Heart left ventricle (tissue), 16 donors: ENCODE measurements around the gene GPR151. TPM values are rescaled to one million over a fixed set of nuclear protein-coding genes. Genes with fewer than 3 reads are reported as not detected.

Source experiments
- ATAC-seq, 4 donors: fragments of 200-7000 bp; cut with Tn5 transposase; one replicate each; pipeline ENCODE4 v1.9.1; 2020 to 2022; ENCODE audit warnings: moderate library complexity in 4 of 4, mild to moderate bottlenecking in 3 of 4, moderate number of reproducible peaks in 1 of 4
- DNase-seq, 5 donors: peaks; one replicate each; pipeline ENCODE4 v3.0.0-alpha.2; 2020
- H3K27ac ChIP-seq, 12 donors: fragments of 200-600 bp; sonication (generic) in 4 of 12; one replicate each; pipeline versions ENCODE4 v1.5.0 to v1.8.0; 2016 to 2022; ENCODE audit warnings: mild to moderate bottlenecking in 2 of 12
- H3K27me3 ChIP-seq, 9 donors: fragments of 200-600 bp; sonication (generic) in 2 of 9; one replicate each; pipeline versions ENCODE4 v1.5.1 to v1.8.0; 2016 to 2022; ENCODE audit warnings: mild to moderate bottlenecking in 3 of 9
- H3K36me3 ChIP-seq, 9 donors: fragments of 200-600 bp; sonication (generic) in 2 of 9; one replicate each; pipeline versions ENCODE4 v1.5.0 to v1.8.0; 2018 to 2022; ENCODE audit warnings: mild to moderate bottlenecking in 2 of 9
- H3K4me1 ChIP-seq, 12 donors: fragments of 200-600 bp; sonication (generic) in 4 of 12; one replicate each; pipeline versions ENCODE4 v1.5.0 to v1.8.0; 2016 to 2022; ENCODE audit warnings: mild to moderate bottlenecking in 3 of 12
- H3K4me3 ChIP-seq, 12 donors: fragments of 200-600 bp; sonication (generic) in 4 of 12; one replicate each; pipeline versions ENCODE4 v1.5.0 to v1.8.0; 2017 to 2022; ENCODE audit warnings: mild to moderate bottlenecking in 9 of 12, moderate library complexity in 4 of 12
- H3K9me3 ChIP-seq, 12 donors: fragments of 200-600 bp; sonication (generic) in 4 of 12; one replicate each; pipeline versions ENCODE4 v1.5.0 to v1.8.0; 2016 to 2022; ENCODE audit warnings: mild to moderate bottlenecking in 1 of 12
- CTCF ChIP-seq, 12 donors: fragments of 200-600 bp; sonication (generic) in 4 of 12; IDR thresholded peaks; one replicate each; pipeline versions ENCODE4 v1.5.0 to v1.8.0; 2018 to 2022; ENCODE audit warnings: antibody characterized with exemption in 12 of 12, mild to moderate bottlenecking in 5 of 12
- POLR2A ChIP-seq, 2 donors: fragments of 450-650 bp; IDR thresholded peaks; one replicate each; pipeline ENCODE4 v1.6.1; 2017; ENCODE audit warnings: antibody characterized with exemption in 2 of 2, mild to moderate bottlenecking in 2 of 2, moderate library complexity in 2 of 2
- WGBS, 4 donors: extraction: QIAGEN DNeasy Blood & Tissue Kit in 2 of 4; methylation state at CpG; one replicate each; pipeline versions ENCODE4 v1.1.5 to v1.1.7; 2013 to 2018; 5-methylcytosine and 5-hydroxymethylcytosine counted together
- intact Hi-C, 10 donors: fragments of 100-400 bp; cut with DNase I; formaldehyde crosslinking; loops; one replicate each; pipeline versions ENCODE4 v1.11.1 to v1.14.2; 2022
- polyA plus RNA-seq, 2 donors: library from polyadenylated mRNA; stranded (reverse); fragments of 200-250 nt; gene quantifications; one replicate each; pipeline ENCODE4 v1.2.3, GENCODE V29; 2013
- total RNA-seq, 9 donors: library from RNA; depleted of rRNA in 2 of 9; stranded (reverse); fragments of >200 nt in 2 of 9; fragmentation: NEBNext Ultra II Directional in 3 of 9; extraction: Animal tissue kit (Norgen Biotek cat#: 25700) in 3 of 9; gene quantifications; one replicate each; pipeline versions ENCODE4 v1.1.0 to v1.2.4, GENCODE V29; 2016 to 2023
- donor health status: ischemic (EF 13 %, LVEDD 7.1; RV severe dilation, severe dysfunction).
- donor health status: healthy with polysubstance abuse.
- donor health status: DM: no; HTN: yes; CAD: no.
- donor health status: DM: no; HTN: no; CAD: no.
- donor health status: ischemic (EF 25% LVEDD 6.9; RV normal size, moderate dysfunction).
- donor health status: ischemic (EF 25% LVEDD 5.7; RV mildly dilated, moderate dysfunction).
- donor health status: healthy.
- donor health status: DM: yes; HTN: yes; CAD: no.
- donor health status: ischemic (EF 35%, LVEDD 5.7; RV mildly dilated, moderate dysfunction).
- donor health status: nonischemic (EF 11% LVEDD 7.7; RV severe dilation, severe dysfunction).
- donor health status: DM: yes; HTN: yes; CAD: no.
- donor health status: PGD.
- donor health status: ischemic (EF 29% LVEDD 5.4; RV normal size, mild dysfunction).
- donor health status: nonischemic (EF 23%, LVEDD 6.1; RV moderate dilation, normal function).

Gene GPR151
- total and polyA plus RNA-seq, 11 donors: not detected

- TF ChIP-seq POLR2A (IDR thresholded peaks at IDR 0.05) (no peak), CTCF (IDR thresholded peaks at IDR 0.05) (no peak)
- Histone ChIP-seq H3K4me1 (peaks cover 0 to 2% (median 0%) of the 10 kb centered on the region in 12 donors), H3K27ac (peak overlapping the region in 9 of 12 donors; percentile 1 to 70 (median 9)), H3K4me3 (no peak overlapping the region), H3K9me3 (no peaks in the 10 kb centered on the region), H3K27me3 (no peaks in the 10 kb centered on the region), H3K36me3 (peaks cover 0 to 94% (median 71%) of the 10 kb centered on the region in 9 donors)
- intact Hi-C loops: no loop called here
- DNase-seq (no peak), ATAC-seq (peak; percentile 45 to 75 (median 60))
Measured at GRCh38 chr5:146484714-146485391, 31.1 kb downstream of the GPR151 start.

- Histone ChIP-seq H3K27me3 (no peaks in the 10 kb centered on the region), H3K9me3 (no peaks in the 10 kb centered on the region), H3K27ac (no peak overlapping the region), H3K4me3 (no peak overlapping the region), H3K36me3 (peaks cover 0 to 98% (median 86%) of the 10 kb centered on the region in 9 donors), H3K4me1 (peaks cover 0 to 2% (median 0%) of the 10 kb centered on the region in 12 donors)
- ATAC-seq: no peak
- 94 to 98% (median 97%) methylated on average over 2 of the region's 2 CpGs for WGBS, 4 donors
- intact Hi-C loops: no loop called here
- no peak for DNase-seq
- TF ChIP-seq CTCF (IDR thresholded peaks at IDR 0.05): no peak
- no peak for TF ChIP-seq POLR2A (IDR thresholded peaks at IDR 0.05)
Measured at GRCh38 chr5:146482775-146483174, 33.2 kb downstream of the GPR151 start.

- ATAC-seq (no peak), DNase-seq (no peak)
- no peak overlapping the region for H3K27ac ChIP-seq
- no peak for TF ChIP-seq POLR2A (IDR thresholded peaks at IDR 0.05)
- no peak for TF ChIP-seq CTCF (IDR thresholded peaks at IDR 0.05)
- intact Hi-C loops: no loop called here
- peaks cover 0 to 95% (median 73%) of the 10 kb centered on the region in 9 donors for H3K36me3 ChIP-seq
- H3K4me1 ChIP-seq: peaks cover 0 to 4% (median 0%) of the 10 kb centered on the region in 12 donors
- H3K9me3 ChIP-seq: no peaks in the 10 kb centered on the region
- H3K4me3 ChIP-seq: no peak overlapping the region
- H3K27me3 ChIP-seq: no peaks in the 10 kb centered on the region
- WGBS, 4 donors: 80 to 87% (median 81%) methylated on average over 1 of the region's 1 CpG
Measured at GRCh38 chr5:146475906-146476305, 40.1 kb downstream of the GPR151 start.

- H3K27me3 ChIP-seq: no peaks in the 10 kb centered on the region
- intact Hi-C loops: no loop called here
- TF ChIP-seq POLR2A (IDR thresholded peaks at IDR 0.05): no peak
- TF ChIP-seq CTCF (IDR thresholded peaks at IDR 0.05): peak in 2 of 12 donors; percentile 6 to 18
- no peak for DNase-seq
- 74 to 87% (median 76%) methylated on average over 4 of the region's 4 CpGs for WGBS, 4 donors
- H3K4me3 ChIP-seq: no peak overlapping the region
- no peak overlapping the region for H3K27ac ChIP-seq
- H3K9me3 ChIP-seq: no peaks in the 10 kb centered on the region
- H3K4me1 ChIP-seq: peaks cover 0 to 4% (median 0%) of the 10 kb centered on the region in 12 donors
- no peak for ATAC-seq
- H3K36me3 ChIP-seq: peaks cover 0 to 95% (median 73%) of the 10 kb centered on the region in 9 donors
Measured at GRCh38 chr5:146475190-146475780, 40.7 kb downstream of the GPR151 start.
